ENCODE results near the gene EPG5.
"Not testable (repeated sequence)": the region's sequence is repeated elsewhere in the genome, so short reads cannot be mapped to it uniquely, and the experiment has no call there.

Gene EPG5

GRCh38 chr18:45976974-45977373 is 9.8 kb upstream of the EPG5 start:
- in situ Hi-C loops (cut with MboI; ENCODE audit: low sequenced_read_pairs), result no loop called here

- in situ Hi-C loops (cut with MboI; ENCODE audit: low sequenced_read_pairs), result no loop called here
Measured at GRCh38 chr18:45976566-45976965, 9.4 kb upstream of the EPG5 start.

GRCh38 chr18:45974088-45974536 is 7.0 kb upstream of the EPG5 start:
- in situ Hi-C loops (cut with MboI; ENCODE audit: low sequenced_read_pairs), result no loop called here

- in situ Hi-C loops (cut with MboI; ENCODE audit: low sequenced_read_pairs), result not testable (repeated sequence)
Measured at GRCh38 chr18:45964913-45965312, 2.2 kb downstream of the EPG5 start.

- in situ Hi-C loops (cut with MboI; ENCODE audit: low sequenced_read_pairs), result no loop called here
Measured at GRCh38 chr18:45962866-45963265, 4.3 kb downstream of the EPG5 start.

- in situ Hi-C loops (cut with MboI; ENCODE audit: low sequenced_read_pairs), result no loop called here
Measured at GRCh38 chr18:45962461-45962860, 4.7 kb downstream of the EPG5 start.

- in situ Hi-C loops (cut with MboI; ENCODE audit: low sequenced_read_pairs), result not testable (repeated sequence)
Measured at GRCh38 chr18:45959484-45959883, 7.6 kb downstream of the EPG5 start.

- in situ Hi-C loops (cut with MboI; ENCODE audit: low sequenced_read_pairs), result no loop called here
Measured at GRCh38 chr18:45958730-45959129, 8.4 kb downstream of the EPG5 start.

- in situ Hi-C loops (cut with MboI; ENCODE audit: low sequenced_read_pairs), result no loop called here
Measured at GRCh38 chr18:45958027-45958426, 9.1 kb downstream of the EPG5 start.

GRCh38 chr18:45957100-45957499 is 10.0 kb downstream of the EPG5 start:
- in situ Hi-C loops (cut with MboI; ENCODE audit: low sequenced_read_pairs), result no loop called here

- in situ Hi-C loops (cut with MboI; ENCODE audit: low sequenced_read_pairs), result no loop called here
Measured at GRCh38 chr18:45954070-45954934, 12.8 kb downstream of the EPG5 start.

- in situ Hi-C loops (cut with MboI; ENCODE audit: low sequenced_read_pairs), result no loop called here
Measured at GRCh38 chr18:45951016-45951714, 16.0 kb downstream of the EPG5 start.

GRCh38 chr18:45945669-45946068 is 21.5 kb downstream of the EPG5 start:
- in situ Hi-C loops (cut with MboI; ENCODE audit: low sequenced_read_pairs), result no loop called here

GRCh38 chr18:45940724-45941123 is 26.4 kb downstream of the EPG5 start:
- in situ Hi-C loops (cut with MboI; ENCODE audit: low sequenced_read_pairs), result no loop called here

- in situ Hi-C loops (cut with MboI; ENCODE audit: low sequenced_read_pairs), result no loop called here
Measured at GRCh38 chr18:45939236-45939635, 27.9 kb downstream of the EPG5 start.

- in situ Hi-C loops (cut with MboI; ENCODE audit: low sequenced_read_pairs), result no loop called here
Measured at GRCh38 chr18:45938488-45938935, 28.6 kb downstream of the EPG5 start.

GRCh38 chr18:45935591-45936335 is 31.4 kb downstream of the EPG5 start:
- in situ Hi-C loops (cut with MboI; ENCODE audit: low sequenced_read_pairs), result no loop called here

GRCh38 chr18:45932708-45933107 is 34.4 kb downstream of the EPG5 start:
- in situ Hi-C loops (cut with MboI; ENCODE audit: low sequenced_read_pairs), result no loop called here

GRCh38 chr18:45930963-45931362 is 36.2 kb downstream of the EPG5 start:
- in situ Hi-C loops (cut with MboI; ENCODE audit: low sequenced_read_pairs), result no loop called here

GRCh38 chr18:45926691-45927090 is 40.4 kb downstream of the EPG5 start:
- in situ Hi-C loops (cut with MboI; ENCODE audit: low sequenced_read_pairs), result no loop called here

- in situ Hi-C loops (cut with MboI; ENCODE audit: low sequenced_read_pairs), result no loop called here
Measured at GRCh38 chr18:45926085-45926484, 41.0 kb downstream of the EPG5 start.

Measured in HL-60/S4 (cell line).